ENCODE results near the gene MAP1LC3A. TPM values are rescaled to one million over a fixed set of nuclear protein-coding genes. Genes with fewer than 3 reads are reported as not detected.

Gene MAP1LC3A
- total RNA-seq, 1 donor from 2014 or later, result 71.5 TPM

GRCh38 chr20:34547844-34548613, 10.5 kb upstream of the MAP1LC3A start:
- TF ChIP-seq CTCF (IDR thresholded peaks at IDR 0.05), result no peak
- TF ChIP-seq POLR2A (IDR thresholded peaks at IDR 0.05), result no peak
- TF ChIP-seq POLR2AphosphoS5 (IDR thresholded peaks at IDR 0.05; ENCODE audit: insufficient read depth in 1 of 2, low read depth in 1 of 2), result no peak
- H3K36me3 ChIP-seq, result no peaks in the 10 kb centered on the region
- no peak for DNase-seq (ENCODE audit: extremely low spot score in 2 of 2)
- H3K9me3 ChIP-seq, result no peaks in the 10 kb centered on the region
- peaks cover 10% of the 10 kb centered on the region for H3K4me1 ChIP-seq
- no peak overlapping the region for H3K27ac ChIP-seq
- H3K4me3 ChIP-seq, result no peak overlapping the region
- intact Hi-C loops (cut with DNase I), result no loop called here
- no peaks in the 10 kb centered on the region for H3K27me3 ChIP-seq

DNA sequence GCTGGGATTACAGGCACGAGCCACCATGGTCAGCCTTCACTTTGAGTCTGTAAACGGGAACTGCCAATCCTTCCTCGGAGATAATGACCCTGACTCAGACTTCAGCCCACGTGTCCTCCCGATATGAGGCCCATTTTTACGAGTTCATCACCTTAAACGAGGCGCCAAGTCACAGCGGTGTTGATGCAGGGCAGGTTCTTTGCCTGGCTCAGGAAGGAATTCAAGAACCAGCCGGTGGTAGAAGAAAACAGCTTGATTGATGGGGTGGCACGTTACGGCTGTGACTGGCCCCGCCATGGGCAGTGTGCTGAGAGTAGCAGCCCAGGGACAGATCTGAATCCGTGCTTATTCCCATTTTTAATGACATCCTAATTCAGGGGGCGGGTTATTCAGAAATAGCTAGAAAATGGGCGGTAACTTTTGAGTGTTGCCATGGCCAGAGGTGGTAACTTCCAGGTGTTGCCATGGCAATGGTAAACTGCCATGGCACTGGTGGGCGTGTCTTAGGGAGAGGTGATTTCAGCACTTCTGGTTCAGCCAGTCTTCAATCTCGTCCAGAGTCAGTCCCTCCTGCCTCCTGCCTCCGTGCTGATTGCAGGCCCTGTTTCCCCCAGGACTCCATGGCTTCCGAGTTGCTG, 9.1 kb upstream of the MAP1LC3A start:
- H3K36me3 ChIP-seq, result no peaks in the 10 kb centered on the region
- H3K9me3 ChIP-seq, result no peaks in the 10 kb centered on the region
- no peaks in the 10 kb centered on the region for H3K27me3 ChIP-seq
- no peak for DNase-seq (ENCODE audit: extremely low spot score in 2 of 2)
- TF ChIP-seq POLR2A (IDR thresholded peaks at IDR 0.05) (no peak), CTCF (IDR thresholded peaks at IDR 0.05) (no peak), POLR2AphosphoS5 (IDR thresholded peaks at IDR 0.05; ENCODE audit: insufficient read depth in 1 of 2, low read depth in 1 of 2) (no peak)
- H3K27ac ChIP-seq, result no peak overlapping the region
- intact Hi-C loops (cut with DNase I), result no loop called here
- no peak overlapping the region for H3K4me3 ChIP-seq
- peaks cover 6% of the 10 kb centered on the region for H3K4me1 ChIP-seq

GRCh38 chr20:34549929-34550305, 8.6 kb upstream of the MAP1LC3A start:
- no peaks in the 10 kb centered on the region for H3K27me3 ChIP-seq
- H3K36me3 ChIP-seq, result no peaks in the 10 kb centered on the region
- H3K27ac ChIP-seq, result no peak overlapping the region
- TF ChIP-seq POLR2AphosphoS5 (IDR thresholded peaks at IDR 0.05; ENCODE audit: insufficient read depth in 1 of 2, low read depth in 1 of 2) (no peak), POLR2A (IDR thresholded peaks at IDR 0.05) (no peak), CTCF (IDR thresholded peaks at IDR 0.05) (no peak)
- DNase-seq (ENCODE audit: extremely low spot score in 2 of 2), result no peak
- peaks cover 1% of the 10 kb centered on the region for H3K4me1 ChIP-seq
- intact Hi-C loops (cut with DNase I), result no loop called here
- H3K9me3 ChIP-seq, result no peaks in the 10 kb centered on the region
- no peak overlapping the region for H3K4me3 ChIP-seq

DNA sequence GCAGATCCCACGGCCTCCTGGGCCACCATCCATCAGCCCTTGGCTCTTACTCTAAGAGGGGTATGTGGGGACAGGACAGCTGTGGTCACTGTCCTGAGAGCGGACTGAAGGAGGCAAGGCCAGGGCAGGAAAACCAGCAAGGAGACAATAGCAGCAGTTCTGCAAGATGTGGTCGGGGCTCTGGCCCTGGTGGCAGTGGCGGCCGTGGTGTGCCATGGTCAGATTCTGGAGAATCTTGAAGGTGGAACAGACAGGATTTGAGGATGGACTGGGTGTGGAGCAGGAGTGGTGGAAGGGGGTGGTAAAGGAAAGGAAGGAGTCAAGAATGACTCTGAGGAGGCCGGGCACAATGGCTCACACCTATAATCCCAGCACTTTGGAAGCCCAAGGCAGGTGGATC, 5.9 kb upstream of the MAP1LC3A start:
- TF ChIP-seq POLR2A (IDR thresholded peaks at IDR 0.05) (no peak), POLR2AphosphoS5 (IDR thresholded peaks at IDR 0.05; ENCODE audit: insufficient read depth in 1 of 2, low read depth in 1 of 2) (no peak), CTCF (IDR thresholded peaks at IDR 0.05) (no peak)
- Histone ChIP-seq H3K27ac (no peak overlapping the region), H3K4me3 (no peak overlapping the region)

GRCh38 chr20:34553366-34553867, 5.1 kb upstream of the MAP1LC3A start:
- no peak for DNase-seq (ENCODE audit: extremely low spot score in 2 of 2)
- no peak overlapping the region for H3K4me3 ChIP-seq
- peaks cover 13% of the 10 kb centered on the region for H3K4me1 ChIP-seq
- intact Hi-C loops (cut with DNase I), result no loop called here
- H3K9me3 ChIP-seq, result no peaks in the 10 kb centered on the region
- H3K36me3 ChIP-seq, result no peaks in the 10 kb centered on the region
- TF ChIP-seq POLR2AphosphoS5 (IDR thresholded peaks at IDR 0.05; ENCODE audit: insufficient read depth in 1 of 2, low read depth in 1 of 2) (no peak), POLR2A (IDR thresholded peaks at IDR 0.05) (no peak), CTCF (IDR thresholded peaks at IDR 0.05) (no peak)
- H3K27ac ChIP-seq, result no peak overlapping the region
- H3K27me3 ChIP-seq, result no peaks in the 10 kb centered on the region

More for the DNA sequence above, 5.9 kb upstream of the MAP1LC3A start:
- Histone ChIP-seq H3K4me1 (peaks cover 7% of the 10 kb centered on the region), H3K9me3 (no peaks in the 10 kb centered on the region), H3K36me3 (no peaks in the 10 kb centered on the region), H3K27me3 (no peaks in the 10 kb centered on the region)
- intact Hi-C loops (cut with DNase I), result no loop called here
- no peak for DNase-seq (ENCODE audit: extremely low spot score in 2 of 2)

Measured in vagina (tissue), 2 donors.